Panc1 (cell line): ENCODE measurements around the gene DOK5. TPM values are rescaled to one million over a fixed set of nuclear protein-coding genes. Genes with fewer than 3 reads are reported as not detected.

Experiments
- ATAC-seq: fragments of 200-7000 bp; cut with Tn5 transposase; 2 replicates; pipeline ENCODE4 v1.9.1; 2020; ENCODE audit warnings: mild to moderate bottlenecking, moderate library complexity
- BruUV-seq: library from RNA; stranded (reverse); fragments of 400-500 nt; replicated peaks from 2 replicates; lab custom pipeline; 2021; lab: Mats Ljungman, UMichigan
- CTCF ChIA-PET: fragments of 300-600 bp; sonication (Branson Sonifier 250); formaldehyde crosslinking; loops from one replicate; lab custom pipeline; 2022; ENCODE audit warnings: antibody characterized with exemption; lab: Charles Lee
- POLR2A ChIA-PET: fragments of 300-600 bp; sonication (Branson Sonifier 250); formaldehyde crosslinking; loops from one replicate; lab custom pipeline; 2022; ENCODE audit warnings: antibody characterized with exemption; lab: Charles Lee
- DNase-seq: peaks from one replicate; pipeline ENCODE4 v3.0.0-alpha.2; 2010; ENCODE audit warnings: low read depth, low spot score
- H3K27ac ChIP-seq: 2 replicates; pipeline ENCODE4 v1.5.1; 2011; ENCODE audit warnings: mild to moderate bottlenecking, low read length, inconsistent platforms
- H3K27me3 ChIP-seq: fragments of 200-500 bp; sonication (Bioruptor generic); 2 replicates; pipeline ENCODE4 v1.6.0; 2014; ENCODE audit warnings: low read length, inconsistent platforms; ENCODE audit not compliant: control insufficient read depth, insufficient read depth
- H3K36me3 ChIP-seq: fragments of 200-500 bp; sonication (Bioruptor generic); 2 replicates; pipeline ENCODE4 v1.5.1; 2014; ENCODE audit warnings: inconsistent platforms, mild to moderate bottlenecking, low read length, moderate library complexity; ENCODE audit not compliant: control insufficient read depth, insufficient read depth
- H3K4me1 ChIP-seq: 2 replicates; pipeline ENCODE4 v1.5.1; 2011; ENCODE audit warnings: inconsistent platforms, mild to moderate bottlenecking, low read length, moderate library complexity; ENCODE audit not compliant: control insufficient read depth, insufficient read depth
- H3K4me3 ChIP-seq, 2 experiments: 2 replicates each; pipeline ENCODE4 v1.5.1; 2011 to 2012; ENCODE audit warnings: low read depth in 2 of 2, low read length in 2 of 2, mild to moderate bottlenecking in 2 of 2, inconsistent platforms in 1 of 2, moderate library complexity in 1 of 2
- H3K9me3 ChIP-seq: fragments of 200-500 bp; sonication (Bioruptor generic); 2 replicates; pipeline ENCODE4 v1.5.1; 2014; ENCODE audit warnings: low read depth, mild to moderate bottlenecking, inconsistent platforms, low read length, moderate library complexity; ENCODE audit not compliant: control insufficient read depth, insufficient read depth
- POLR2AphosphoS5 ChIP-seq: IDR thresholded peaks from 2 replicates; pipeline ENCODE4 v1.6.1; 2012; ENCODE audit warnings: mild to moderate bottlenecking, low read depth, low read length, moderate library complexity
- SIN3A ChIP-seq: IDR thresholded peaks from 2 replicates; pipeline ENCODE4 v1.6.1; 2012; ENCODE audit warnings: low read depth, mild to moderate bottlenecking, low read length, moderate library complexity, borderline replicate concordance; ENCODE audit not compliant: insufficient read depth
- TCF7L2 ChIP-seq: IDR thresholded peaks from 2 replicates; pipeline ENCODE4 v1.6.1; 2011; ENCODE audit warnings: mild to moderate bottlenecking, low read depth, low read length, inconsistent platforms
- in situ Hi-C: cut with HindIII; loops from 2 replicates; pipeline ENCODE4 v1.10.0; 2016; ENCODE audit warnings: low sequenced_read_pairs, low pct_unique_long_range_greater_than_20kb
- intact Hi-C: fragments of 100-400 bp; cut with micrococcal nuclease; formaldehyde crosslinking; loops from one replicate; pipeline ENCODE4 v1.10.0; 2022; ENCODE audit not compliant: unreplicated experiment
- total RNA-seq: library from RNA; stranded (reverse); gene quantifications from one replicate; pipeline ENCODE4 v1.2.1, GENCODE V29; 2021; ENCODE audit not compliant: unreplicated experiment
- TF ChIP-seq, protein P1 (sequence below), 2 experiments: IDR thresholded peaks; 2 replicates each; pipeline ENCODE4 v1.6.1; 2011 to 2012; ENCODE audit warnings: low read depth in 2 of 2, control low read depth in 1 of 2, low read length in 1 of 2, mild to moderate bottlenecking in 1 of 2, moderate library complexity in 1 of 2; ENCODE audit not compliant: insufficient read depth in 1 of 2
- TF ChIP-seq, protein P2 (sequence below): fragments of 450-650 bp; IDR thresholded peaks from 2 replicates; pipeline ENCODE4 v1.5.1; 2017; ENCODE audit warnings: mild to moderate bottlenecking

Gene DOK5
- total RNA-seq, 1 experiment from 2014 or later: 0.18 TPM

DNA sequence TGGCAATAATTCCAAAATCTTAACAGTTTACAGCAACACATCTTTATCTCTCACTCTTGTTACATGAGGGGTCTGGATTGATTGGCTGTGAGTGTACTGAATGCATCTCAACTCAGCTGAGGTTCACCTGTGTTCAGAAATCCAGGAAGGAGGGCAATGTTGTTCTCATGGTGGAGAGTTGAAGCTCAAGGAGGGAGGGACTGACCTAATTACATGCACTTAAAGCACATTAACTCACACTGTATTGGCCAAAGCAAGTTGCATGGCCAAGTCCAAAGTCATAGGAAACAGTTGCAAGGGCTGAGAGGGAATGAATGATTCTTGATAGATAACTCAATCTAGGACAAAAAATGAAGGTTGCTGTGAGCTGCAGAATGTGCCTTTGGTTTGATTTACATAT, 102.2 kb downstream of the DOK5 start:
- H3K4me3 ChIP-seq: no peak overlapping the region
- CTCF ChIA-PET: no interaction called here
- TF ChIP-seq, protein P1, sequence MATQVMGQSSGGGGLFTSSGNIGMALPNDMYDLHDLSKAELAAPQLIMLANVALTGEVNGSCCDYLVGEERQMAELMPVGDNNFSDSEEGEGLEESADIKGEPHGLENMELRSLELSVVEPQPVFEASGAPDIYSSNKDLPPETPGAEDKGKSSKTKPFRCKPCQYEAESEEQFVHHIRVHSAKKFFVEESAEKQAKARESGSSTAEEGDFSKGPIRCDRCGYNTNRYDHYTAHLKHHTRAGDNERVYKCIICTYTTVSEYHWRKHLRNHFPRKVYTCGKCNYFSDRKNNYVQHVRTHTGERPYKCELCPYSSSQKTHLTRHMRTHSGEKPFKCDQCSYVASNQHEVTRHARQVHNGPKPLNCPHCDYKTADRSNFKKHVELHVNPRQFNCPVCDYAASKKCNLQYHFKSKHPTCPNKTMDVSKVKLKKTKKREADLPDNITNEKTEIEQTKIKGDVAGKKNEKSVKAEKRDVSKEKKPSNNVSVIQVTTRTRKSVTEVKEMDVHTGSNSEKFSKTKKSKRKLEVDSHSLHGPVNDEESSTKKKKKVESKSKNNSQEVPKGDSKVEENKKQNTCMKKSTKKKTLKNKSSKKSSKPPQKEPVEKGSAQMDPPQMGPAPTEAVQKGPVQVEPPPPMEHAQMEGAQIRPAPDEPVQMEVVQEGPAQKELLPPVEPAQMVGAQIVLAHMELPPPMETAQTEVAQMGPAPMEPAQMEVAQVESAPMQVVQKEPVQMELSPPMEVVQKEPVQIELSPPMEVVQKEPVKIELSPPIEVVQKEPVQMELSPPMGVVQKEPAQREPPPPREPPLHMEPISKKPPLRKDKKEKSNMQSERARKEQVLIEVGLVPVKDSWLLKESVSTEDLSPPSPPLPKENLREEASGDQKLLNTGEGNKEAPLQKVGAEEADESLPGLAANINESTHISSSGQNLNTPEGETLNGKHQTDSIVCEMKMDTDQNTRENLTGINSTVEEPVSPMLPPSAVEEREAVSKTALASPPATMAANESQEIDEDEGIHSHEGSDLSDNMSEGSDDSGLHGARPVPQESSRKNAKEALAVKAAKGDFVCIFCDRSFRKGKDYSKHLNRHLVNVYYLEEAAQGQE (IDR thresholded peaks at IDR 0.05; ENCODE audit: insufficient read depth in 1 of 2, low read depth in 2 of 2, low read length in 1 of 2): no peak
- TF ChIP-seq POLR2AphosphoS5: no peak
- TF ChIP-seq SIN3A: no peak
- no peak for TF ChIP-seq TCF7L2
- TF ChIP-seq, protein P2, sequence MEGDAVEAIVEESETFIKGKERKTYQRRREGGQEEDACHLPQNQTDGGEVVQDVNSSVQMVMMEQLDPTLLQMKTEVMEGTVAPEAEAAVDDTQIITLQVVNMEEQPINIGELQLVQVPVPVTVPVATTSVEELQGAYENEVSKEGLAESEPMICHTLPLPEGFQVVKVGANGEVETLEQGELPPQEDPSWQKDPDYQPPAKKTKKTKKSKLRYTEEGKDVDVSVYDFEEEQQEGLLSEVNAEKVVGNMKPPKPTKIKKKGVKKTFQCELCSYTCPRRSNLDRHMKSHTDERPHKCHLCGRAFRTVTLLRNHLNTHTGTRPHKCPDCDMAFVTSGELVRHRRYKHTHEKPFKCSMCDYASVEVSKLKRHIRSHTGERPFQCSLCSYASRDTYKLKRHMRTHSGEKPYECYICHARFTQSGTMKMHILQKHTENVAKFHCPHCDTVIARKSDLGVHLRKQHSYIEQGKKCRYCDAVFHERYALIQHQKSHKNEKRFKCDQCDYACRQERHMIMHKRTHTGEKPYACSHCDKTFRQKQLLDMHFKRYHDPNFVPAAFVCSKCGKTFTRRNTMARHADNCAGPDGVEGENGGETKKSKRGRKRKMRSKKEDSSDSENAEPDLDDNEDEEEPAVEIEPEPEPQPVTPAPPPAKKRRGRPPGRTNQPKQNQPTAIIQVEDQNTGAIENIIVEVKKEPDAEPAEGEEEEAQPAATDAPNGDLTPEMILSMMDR: no peak
- no peaks in the 10 kb centered on the region for H3K27me3 ChIP-seq
- POLR2A ChIA-PET: no interaction called here
- H3K27ac ChIP-seq: no peak overlapping the region
- intact Hi-C loops (no loop called here), in situ Hi-C loops (no loop called here)
- no peaks in the 10 kb centered on the region for H3K4me1 ChIP-seq
- no TSS peak for BruUV-seq
- H3K36me3 ChIP-seq: no peaks in the 10 kb centered on the region
- DNase-seq (no peak), ATAC-seq (no peak)
- H3K9me3 ChIP-seq: no peaks in the 10 kb centered on the region

DNA sequence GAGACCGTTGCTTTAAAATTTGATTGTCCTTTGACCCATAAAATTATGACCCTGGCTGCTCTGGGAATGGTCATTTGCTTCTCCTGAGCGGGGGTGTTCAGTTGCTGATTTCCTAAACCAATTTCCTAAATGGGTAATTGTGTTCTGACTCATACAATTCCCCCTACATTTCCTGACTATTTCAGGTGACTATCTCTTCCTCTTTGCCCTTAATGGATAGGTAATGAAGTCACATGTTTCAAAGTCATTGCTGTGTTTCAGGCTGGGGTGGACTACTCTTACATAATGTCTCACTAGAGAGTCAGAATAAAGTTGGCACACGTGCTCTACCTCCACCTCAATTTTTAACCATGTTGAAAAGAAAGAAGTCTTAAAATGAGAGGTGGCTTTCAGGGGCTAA, 109.8 kb downstream of the DOK5 start:
- POLR2A ChIA-PET: no interaction called here
- CTCF ChIA-PET: no interaction called here
- no TSS peak for BruUV-seq
- H3K4me1 ChIP-seq: no peaks in the 10 kb centered on the region
- DNase-seq (no peak), ATAC-seq (no peak)
- intact Hi-C loops: no loop called here
- in situ Hi-C loops: no loop called here
- H3K27me3 ChIP-seq: no peaks in the 10 kb centered on the region
- H3K27ac ChIP-seq: no peak overlapping the region
- no peaks in the 10 kb centered on the region for H3K9me3 ChIP-seq
- no peak for TF ChIP-seq SIN3A
- TF ChIP-seq, protein P1 (IDR thresholded peaks at IDR 0.05; ENCODE audit: insufficient read depth in 1 of 2, low read depth in 2 of 2, low read length in 1 of 2): no peak
- TF ChIP-seq, protein P2: no peak
- no peak overlapping the region for H3K4me3 ChIP-seq
- H3K36me3 ChIP-seq: no peaks in the 10 kb centered on the region
